Measurements from ENCODE around the gene CAP2.

DNA sequence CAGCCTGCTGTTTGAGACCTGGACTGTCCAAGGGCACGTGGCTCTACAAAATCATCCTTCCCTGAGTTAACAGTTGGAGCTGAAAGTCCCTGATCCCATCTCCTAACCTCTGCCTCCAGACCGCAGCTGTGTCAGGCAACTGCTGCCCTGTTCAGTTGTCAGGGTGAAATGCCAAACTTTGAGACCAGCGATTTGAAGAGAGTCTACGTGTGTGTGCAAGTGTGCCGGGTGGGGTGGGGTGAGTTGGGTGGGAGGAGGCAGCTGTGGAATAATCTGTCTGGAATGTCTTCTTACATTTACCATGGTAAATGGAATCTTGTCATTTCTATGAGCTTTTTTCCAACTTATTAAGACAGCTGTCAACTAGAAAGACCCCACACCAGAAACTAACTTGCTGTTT, 125.7 kb downstream of the CAP2 start:
- TF ChIP-seq, protein P1, sequence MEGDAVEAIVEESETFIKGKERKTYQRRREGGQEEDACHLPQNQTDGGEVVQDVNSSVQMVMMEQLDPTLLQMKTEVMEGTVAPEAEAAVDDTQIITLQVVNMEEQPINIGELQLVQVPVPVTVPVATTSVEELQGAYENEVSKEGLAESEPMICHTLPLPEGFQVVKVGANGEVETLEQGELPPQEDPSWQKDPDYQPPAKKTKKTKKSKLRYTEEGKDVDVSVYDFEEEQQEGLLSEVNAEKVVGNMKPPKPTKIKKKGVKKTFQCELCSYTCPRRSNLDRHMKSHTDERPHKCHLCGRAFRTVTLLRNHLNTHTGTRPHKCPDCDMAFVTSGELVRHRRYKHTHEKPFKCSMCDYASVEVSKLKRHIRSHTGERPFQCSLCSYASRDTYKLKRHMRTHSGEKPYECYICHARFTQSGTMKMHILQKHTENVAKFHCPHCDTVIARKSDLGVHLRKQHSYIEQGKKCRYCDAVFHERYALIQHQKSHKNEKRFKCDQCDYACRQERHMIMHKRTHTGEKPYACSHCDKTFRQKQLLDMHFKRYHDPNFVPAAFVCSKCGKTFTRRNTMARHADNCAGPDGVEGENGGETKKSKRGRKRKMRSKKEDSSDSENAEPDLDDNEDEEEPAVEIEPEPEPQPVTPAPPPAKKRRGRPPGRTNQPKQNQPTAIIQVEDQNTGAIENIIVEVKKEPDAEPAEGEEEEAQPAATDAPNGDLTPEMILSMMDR (IDR thresholded peaks at IDR 0.05) = no peak
- TF ChIP-seq POLR2AphosphoS5 (IDR thresholded peaks at IDR 0.05) (no peak), EP300 (IDR thresholded peaks at IDR 0.05) (no peak)

Data from suprapubic skin (tissue), 4 donors.